HL-60 (cell line): ENCODE measurements around the gene SERPINB5.

ENCODE experiments used
- DNase-seq, 2 experiments: peaks; one replicate each; pipeline ENCODE4 v3.0.0-alpha.2; 2010 to 2020; ENCODE audit warnings: low read depth in 1 of 2, low spot score in 1 of 2
- H3K27ac ChIP-seq: fragments of 250-450 bp; sonication (Bioruptor Pico); replicated peaks from 2 replicates; pipeline ENCODE4 v1.5.1; 2020; ENCODE audit warnings: mild to moderate bottlenecking, moderate library complexity
- H3K27me3 ChIP-seq: fragments of 250-450 bp; sonication (Bioruptor Pico); 2 replicates; pipeline ENCODE4 v1.5.1; 2021; ENCODE audit warnings: mild to moderate bottlenecking, moderate library complexity; ENCODE audit not compliant: insufficient read depth, poor library complexity, severe bottlenecking
- H3K4me3 ChIP-seq: replicated peaks from 2 replicates; pipeline ENCODE4 v1.5.1; 2011; ENCODE audit warnings: mild to moderate bottlenecking, control low read depth, low read length; ENCODE audit not compliant: insufficient read depth
- GABPA ChIP-seq: IDR thresholded peaks from 2 replicates; pipeline ENCODE4 v1.6.1; 2012; ENCODE audit warnings: low read depth
- POLR2AphosphoS5 ChIP-seq: IDR thresholded peaks from 2 replicates; pipeline ENCODE4 v1.6.1; 2012; ENCODE audit warnings: low read depth
- SPI1 ChIP-seq: IDR thresholded peaks from 2 replicates; pipeline ENCODE4 v1.6.1; 2012; ENCODE audit warnings: low read depth, mild to moderate bottlenecking, borderline replicate concordance
- TF ChIP-seq, protein P1 (sequence below): IDR thresholded peaks from 2 replicates; pipeline ENCODE4 v1.6.1; 2012; ENCODE audit warnings: low read depth; ENCODE audit not compliant: insufficient replicate concordance
- TF ChIP-seq, protein P2 (sequence below): IDR thresholded peaks from one replicate; pipeline ENCODE4 v1.5.1; 2011; ENCODE audit warnings: low read length, control low read depth, inconsistent platforms; ENCODE audit not compliant: insufficient read depth

The SERPINB5 gene

DNA sequence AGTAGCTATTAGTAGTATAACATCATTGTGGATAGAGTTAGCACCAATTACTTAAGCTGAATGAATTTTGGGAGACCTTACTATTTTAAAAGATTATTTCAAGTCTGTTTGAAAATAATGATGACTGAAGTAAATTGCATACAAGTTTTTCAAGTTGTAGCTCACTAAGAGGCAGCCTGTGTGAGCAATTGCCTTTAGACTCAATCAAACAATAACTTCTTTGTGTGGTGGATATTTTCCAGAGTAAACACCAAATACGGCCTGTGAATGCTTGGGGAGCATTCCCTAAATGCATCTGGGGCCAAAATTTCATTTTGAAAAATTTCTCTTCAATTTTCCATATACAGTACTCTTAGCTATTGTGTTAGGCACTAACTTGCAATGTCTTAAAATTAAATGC, 73.3 kb downstream of the SERPINB5 start:
- DNase-seq, result no peak

DNA sequence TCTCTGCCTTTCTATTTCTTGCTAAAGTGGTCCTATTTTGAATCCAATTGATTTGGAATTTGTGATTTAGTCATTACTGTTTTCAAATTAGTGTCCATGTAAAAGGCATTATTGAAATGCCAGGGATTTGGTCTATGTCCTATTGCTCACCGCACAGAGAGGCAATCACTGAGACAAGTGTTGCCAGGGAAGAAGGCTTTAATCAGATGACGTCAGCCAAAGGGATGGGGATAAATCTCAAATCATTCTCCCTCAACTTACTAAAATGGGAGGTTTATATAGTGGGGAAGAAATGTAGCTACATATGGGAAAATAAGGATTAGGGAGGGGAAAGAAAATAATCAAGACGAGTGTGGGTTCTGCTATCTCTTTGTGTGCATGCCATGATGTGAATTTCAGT, 75.0 kb downstream of the SERPINB5 start:
- TF ChIP-seq GABPA, result no peak
- TF ChIP-seq, protein P1, sequence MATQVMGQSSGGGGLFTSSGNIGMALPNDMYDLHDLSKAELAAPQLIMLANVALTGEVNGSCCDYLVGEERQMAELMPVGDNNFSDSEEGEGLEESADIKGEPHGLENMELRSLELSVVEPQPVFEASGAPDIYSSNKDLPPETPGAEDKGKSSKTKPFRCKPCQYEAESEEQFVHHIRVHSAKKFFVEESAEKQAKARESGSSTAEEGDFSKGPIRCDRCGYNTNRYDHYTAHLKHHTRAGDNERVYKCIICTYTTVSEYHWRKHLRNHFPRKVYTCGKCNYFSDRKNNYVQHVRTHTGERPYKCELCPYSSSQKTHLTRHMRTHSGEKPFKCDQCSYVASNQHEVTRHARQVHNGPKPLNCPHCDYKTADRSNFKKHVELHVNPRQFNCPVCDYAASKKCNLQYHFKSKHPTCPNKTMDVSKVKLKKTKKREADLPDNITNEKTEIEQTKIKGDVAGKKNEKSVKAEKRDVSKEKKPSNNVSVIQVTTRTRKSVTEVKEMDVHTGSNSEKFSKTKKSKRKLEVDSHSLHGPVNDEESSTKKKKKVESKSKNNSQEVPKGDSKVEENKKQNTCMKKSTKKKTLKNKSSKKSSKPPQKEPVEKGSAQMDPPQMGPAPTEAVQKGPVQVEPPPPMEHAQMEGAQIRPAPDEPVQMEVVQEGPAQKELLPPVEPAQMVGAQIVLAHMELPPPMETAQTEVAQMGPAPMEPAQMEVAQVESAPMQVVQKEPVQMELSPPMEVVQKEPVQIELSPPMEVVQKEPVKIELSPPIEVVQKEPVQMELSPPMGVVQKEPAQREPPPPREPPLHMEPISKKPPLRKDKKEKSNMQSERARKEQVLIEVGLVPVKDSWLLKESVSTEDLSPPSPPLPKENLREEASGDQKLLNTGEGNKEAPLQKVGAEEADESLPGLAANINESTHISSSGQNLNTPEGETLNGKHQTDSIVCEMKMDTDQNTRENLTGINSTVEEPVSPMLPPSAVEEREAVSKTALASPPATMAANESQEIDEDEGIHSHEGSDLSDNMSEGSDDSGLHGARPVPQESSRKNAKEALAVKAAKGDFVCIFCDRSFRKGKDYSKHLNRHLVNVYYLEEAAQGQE, result no peak
- TF ChIP-seq, protein P2, sequence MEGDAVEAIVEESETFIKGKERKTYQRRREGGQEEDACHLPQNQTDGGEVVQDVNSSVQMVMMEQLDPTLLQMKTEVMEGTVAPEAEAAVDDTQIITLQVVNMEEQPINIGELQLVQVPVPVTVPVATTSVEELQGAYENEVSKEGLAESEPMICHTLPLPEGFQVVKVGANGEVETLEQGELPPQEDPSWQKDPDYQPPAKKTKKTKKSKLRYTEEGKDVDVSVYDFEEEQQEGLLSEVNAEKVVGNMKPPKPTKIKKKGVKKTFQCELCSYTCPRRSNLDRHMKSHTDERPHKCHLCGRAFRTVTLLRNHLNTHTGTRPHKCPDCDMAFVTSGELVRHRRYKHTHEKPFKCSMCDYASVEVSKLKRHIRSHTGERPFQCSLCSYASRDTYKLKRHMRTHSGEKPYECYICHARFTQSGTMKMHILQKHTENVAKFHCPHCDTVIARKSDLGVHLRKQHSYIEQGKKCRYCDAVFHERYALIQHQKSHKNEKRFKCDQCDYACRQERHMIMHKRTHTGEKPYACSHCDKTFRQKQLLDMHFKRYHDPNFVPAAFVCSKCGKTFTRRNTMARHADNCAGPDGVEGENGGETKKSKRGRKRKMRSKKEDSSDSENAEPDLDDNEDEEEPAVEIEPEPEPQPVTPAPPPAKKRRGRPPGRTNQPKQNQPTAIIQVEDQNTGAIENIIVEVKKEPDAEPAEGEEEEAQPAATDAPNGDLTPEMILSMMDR, result no peak
- Histone ChIP-seq H3K27me3 (no peaks in the 10 kb centered on the region), H3K27ac (no peak overlapping the region), H3K4me3 (no peak overlapping the region)
- no peak for DNase-seq

More for the DNA sequence above, 73.3 kb downstream of the SERPINB5 start:
- H3K27ac ChIP-seq, result no peak overlapping the region
- H3K4me3 ChIP-seq, result no peak overlapping the region
- no peak for TF ChIP-seq POLR2AphosphoS5
- TF ChIP-seq, protein P1, result no peak
- no peak for TF ChIP-seq SPI1
- no peak for TF ChIP-seq GABPA
- TF ChIP-seq, protein P2, result no peak
- no peaks in the 10 kb centered on the region for H3K27me3 ChIP-seq

DNA sequence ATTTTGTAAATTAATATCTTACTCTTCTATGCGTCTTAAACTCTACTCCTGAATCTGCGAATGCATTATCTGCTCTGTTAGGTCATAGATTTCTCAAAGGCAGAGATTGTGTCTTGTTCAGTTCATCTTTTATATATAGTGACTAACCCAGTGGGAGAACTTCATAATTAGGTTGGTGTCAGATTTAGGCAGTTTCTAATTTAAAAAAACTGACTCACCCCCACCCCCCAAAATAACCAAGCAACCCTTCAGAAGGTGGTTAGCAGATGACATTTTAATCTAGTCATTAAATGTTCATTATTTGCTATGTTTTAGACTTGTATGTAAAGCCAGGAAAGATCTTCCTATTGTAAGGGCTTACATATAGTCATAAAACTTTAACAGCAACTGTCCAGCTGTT, 75.8 kb downstream of the SERPINB5 start:
- no peak for DNase-seq
- H3K27ac ChIP-seq, result peak overlapping the region; percentile 22
- H3K27me3 ChIP-seq, result no peaks in the 10 kb centered on the region
- TF ChIP-seq, protein P1, result no peak
- TF ChIP-seq POLR2AphosphoS5, result no peak
- no peak for TF ChIP-seq GABPA
- TF ChIP-seq, protein P2, result no peak
- TF ChIP-seq SPI1, result no peak
- no peak overlapping the region for H3K4me3 ChIP-seq
